GM19099 (cell line): ENCODE results near the gene ELP5.

ENCODE experiments used
- POLR2A ChIP-seq: IDR thresholded peaks from 3 replicates; pipeline ENCODE4 v1.6.1; 2011; ENCODE audit warnings: low read depth; ENCODE audit not compliant: insufficient read length; ENCODE audit errors: extremely low read depth

ELP5 gene

DNA sequence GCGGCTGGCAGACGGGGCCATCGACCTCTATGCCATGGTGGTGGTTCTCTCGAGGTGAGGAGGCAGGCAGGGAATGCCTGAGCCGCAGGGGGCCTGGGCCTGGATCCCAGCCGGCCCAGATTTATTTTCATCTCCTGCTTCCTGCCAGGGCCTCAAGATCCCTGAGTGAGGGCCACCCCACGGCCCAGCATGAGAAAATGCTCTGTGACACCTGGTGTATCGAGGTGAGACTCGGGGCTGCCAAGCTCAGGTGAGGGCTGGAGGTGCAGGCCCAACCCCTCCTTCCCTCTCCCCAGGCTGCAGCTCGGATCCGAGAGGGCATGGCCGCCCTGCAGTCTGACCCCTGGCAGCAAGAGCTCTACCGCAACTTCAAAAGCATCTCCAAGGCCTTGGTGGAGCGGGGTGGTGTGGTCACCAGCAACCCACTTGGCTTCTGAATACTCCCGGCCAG is 27.3 kb upstream of the ELP5 start:
- no peak for TF ChIP-seq POLR2A

DNA sequence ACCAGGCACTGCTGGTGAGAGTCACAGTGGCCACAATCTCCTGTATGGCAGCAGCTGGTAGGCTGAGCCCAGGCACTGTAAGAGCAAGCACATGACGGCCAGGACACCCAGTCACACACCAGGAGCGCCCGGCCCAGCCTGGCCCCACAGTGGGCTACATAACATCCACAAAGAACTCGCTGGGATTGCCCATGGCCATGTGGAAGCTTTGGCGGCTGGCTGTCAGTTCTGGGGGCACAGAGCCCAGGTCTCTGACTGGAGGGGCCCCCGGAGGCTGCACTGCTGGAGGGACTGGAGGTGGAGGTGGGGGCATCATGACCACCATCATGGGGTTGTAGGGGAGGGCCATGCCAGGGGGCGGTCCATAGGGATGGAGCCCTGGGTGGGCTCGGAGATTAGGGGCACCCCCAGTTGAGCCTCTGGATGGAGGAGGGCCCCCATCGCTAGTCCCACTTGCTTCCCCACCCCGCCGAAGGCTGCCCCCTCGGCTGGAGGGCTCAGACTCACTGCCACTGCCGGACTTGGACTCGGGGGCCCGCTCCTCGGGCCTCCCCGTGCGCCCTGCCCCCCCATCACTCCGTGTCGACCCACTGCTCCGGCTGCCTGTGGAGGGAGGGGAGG is 26.2 kb upstream of the ELP5 start:
- no peak for TF ChIP-seq POLR2A

DNA sequence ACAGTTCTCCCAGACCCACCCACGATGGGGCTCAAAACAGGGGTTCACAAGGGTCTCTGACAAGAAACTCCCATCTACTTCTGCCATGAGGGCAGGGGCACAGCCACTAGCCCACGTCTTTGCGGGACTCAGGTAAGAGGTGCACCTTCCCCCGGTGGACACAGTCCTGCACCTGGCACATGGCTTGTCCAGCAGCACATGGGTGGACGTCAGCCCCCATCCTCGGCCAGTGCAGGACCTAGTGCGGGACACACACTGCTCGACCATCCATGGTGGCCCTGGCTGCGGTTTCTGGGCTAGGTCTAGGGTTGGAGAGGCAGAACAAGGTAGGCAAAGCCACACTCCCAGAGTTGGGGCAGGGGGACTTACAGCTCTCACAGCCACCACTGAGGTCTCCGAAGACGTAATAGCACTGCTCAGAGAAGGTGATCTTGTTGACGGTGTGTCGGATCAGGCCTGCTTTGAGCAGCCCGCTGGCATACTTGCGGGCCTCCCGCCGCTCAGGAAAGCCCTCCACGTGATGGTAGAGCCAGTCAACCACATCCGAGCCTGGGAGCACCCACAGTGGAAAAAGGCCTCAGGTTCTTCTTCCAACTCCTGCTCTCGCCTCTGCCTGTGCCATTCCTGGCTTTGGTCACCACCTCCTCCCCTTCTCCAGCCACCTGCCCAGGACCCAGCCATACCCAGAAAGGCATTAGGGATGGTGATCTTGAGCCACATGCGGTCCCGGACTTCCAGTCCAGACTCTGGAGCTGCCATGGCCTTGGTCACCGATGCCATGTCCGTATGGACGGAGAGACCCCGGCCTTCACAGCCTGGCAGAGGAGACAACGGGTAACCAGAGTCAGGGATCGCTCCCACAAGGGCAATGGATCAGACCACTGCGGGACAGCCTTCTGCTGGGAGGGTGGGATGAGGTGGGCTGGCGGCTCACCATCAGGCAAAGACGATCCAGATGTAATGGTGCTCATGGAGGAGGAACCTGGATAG is 25.0 kb upstream of the ELP5 start:
- no peak for TF ChIP-seq POLR2A

DNA sequence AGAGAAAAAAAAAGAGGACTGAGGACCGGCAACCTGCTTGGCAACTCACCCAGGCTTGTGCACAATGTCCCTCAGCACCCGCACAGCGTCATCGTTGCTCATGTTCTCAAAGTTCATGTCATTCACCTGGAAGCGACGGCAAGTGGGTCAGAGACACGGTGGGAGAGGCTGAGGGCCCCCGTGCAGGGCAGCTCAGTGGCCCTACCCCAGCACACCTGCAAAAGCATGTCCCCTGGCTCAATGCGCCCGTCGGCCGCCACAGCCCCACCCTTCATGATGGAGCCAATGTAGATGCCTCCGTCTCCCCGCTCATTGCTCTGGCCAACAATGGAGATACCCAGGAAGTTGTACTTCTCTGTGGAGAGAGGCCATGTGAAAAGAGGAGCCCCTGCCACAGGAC is 23.1 kb upstream of the ELP5 start:
- TF ChIP-seq POLR2A, result no peak

DNA sequence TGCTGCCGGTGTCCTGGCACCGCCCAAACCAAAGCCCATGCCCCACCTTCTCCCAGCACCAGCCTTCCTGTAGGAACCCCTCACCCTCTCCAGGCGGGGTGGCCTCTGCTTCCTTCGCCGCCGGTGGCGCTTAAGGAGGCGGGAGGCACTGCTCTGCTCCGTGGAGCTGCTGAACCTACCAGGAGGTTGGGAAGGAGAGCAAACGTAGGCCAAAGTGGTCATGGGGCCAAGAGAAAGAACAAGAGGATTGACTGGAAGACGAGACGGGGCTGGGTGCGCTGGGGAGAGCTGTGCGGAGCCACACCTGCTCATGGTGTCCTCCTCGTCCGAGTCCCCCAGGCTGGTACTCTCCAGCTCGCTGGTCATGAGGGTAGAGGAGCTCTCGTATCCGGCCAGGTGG is 22.5 kb upstream of the ELP5 start:
- no peak for TF ChIP-seq POLR2A

DNA sequence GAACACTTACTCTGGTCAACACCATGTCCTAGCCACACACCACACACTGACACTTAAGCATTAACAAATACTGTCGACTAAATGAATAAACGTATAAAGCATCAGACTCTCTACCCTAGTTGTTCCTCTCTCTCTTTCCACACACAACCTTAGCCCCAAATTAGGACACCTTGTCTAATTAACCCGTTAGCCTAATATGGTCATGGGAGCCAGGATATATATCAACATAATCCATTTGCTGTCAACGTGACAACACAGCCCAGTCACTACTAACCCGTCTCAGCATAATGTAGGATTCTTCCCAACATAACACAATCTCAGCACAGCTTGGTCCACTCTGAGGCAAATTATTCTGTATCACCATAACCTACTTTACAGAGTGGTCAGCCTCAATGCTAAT is 19.9 kb upstream of the ELP5 start:
- no peak for TF ChIP-seq POLR2A

DNA sequence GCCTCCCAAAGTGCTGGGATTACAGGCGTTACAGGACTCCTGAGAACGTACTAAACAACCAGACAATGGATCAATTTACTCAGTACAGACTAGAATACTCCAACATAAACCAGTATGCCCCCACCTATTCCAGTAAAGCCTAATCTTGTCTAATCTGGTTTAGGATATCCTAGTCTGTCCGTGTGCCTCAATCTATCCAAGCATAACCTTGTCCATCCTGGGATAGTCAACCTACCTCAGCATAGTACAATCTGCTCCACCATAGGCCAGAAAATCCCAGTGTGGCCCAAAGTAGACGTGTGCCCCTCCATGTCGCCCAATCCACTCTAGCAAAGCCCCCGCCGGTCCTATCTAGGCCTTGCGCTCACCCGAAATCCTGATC is 18.3 kb upstream of the ELP5 start:
- no peak for TF ChIP-seq POLR2A

DNA sequence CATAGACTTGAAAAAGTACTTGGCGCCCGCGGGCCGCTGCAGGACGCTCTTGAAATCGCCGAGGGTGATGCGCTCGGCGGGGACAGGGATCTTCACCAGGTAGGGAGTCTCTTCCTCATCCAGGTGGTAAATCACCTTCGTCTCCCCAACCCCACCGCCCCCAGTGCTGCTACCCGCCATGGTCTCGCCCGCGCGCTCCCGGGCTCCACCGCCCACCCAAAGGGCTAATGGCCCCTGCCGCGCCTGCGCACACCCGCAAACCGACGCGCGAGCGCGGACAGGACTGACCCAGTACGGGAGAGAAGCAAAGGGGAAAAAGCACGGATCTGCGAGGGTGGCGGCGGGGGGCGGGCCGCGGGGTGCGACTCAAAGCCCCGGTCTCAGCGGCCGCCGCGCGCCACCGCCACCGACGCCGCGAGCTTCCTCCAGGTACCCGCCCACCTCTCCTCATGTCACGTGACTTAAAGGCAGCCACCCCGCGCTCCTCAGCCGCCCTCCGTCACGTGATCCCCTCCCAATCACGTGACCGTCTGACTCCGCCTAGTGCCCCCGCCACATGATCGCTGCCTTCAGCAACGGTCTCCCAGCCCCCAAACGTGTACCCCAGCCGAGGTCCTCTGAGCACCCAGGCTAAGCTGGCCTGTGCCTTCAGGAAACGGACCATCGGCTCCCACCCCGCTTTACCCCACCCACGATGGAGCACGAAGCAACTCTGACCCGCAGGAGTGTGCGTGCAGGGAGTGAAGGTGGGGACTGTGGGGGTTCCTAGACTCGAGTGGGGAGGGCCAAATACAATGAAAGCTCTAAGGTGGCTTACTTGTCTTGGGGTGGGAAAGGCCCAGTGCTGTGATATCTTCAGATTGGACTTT is 17.7 kb upstream of the ELP5 start, which contains the start of gene DVL2:
Gene DVL2 (minus strand): TSS at position 435 of the 869 bp plus-strand sequence. CDS start 255 bp downstream, at position 180.
- TF ChIP-seq POLR2A, result peak; percentile 79

DNA sequence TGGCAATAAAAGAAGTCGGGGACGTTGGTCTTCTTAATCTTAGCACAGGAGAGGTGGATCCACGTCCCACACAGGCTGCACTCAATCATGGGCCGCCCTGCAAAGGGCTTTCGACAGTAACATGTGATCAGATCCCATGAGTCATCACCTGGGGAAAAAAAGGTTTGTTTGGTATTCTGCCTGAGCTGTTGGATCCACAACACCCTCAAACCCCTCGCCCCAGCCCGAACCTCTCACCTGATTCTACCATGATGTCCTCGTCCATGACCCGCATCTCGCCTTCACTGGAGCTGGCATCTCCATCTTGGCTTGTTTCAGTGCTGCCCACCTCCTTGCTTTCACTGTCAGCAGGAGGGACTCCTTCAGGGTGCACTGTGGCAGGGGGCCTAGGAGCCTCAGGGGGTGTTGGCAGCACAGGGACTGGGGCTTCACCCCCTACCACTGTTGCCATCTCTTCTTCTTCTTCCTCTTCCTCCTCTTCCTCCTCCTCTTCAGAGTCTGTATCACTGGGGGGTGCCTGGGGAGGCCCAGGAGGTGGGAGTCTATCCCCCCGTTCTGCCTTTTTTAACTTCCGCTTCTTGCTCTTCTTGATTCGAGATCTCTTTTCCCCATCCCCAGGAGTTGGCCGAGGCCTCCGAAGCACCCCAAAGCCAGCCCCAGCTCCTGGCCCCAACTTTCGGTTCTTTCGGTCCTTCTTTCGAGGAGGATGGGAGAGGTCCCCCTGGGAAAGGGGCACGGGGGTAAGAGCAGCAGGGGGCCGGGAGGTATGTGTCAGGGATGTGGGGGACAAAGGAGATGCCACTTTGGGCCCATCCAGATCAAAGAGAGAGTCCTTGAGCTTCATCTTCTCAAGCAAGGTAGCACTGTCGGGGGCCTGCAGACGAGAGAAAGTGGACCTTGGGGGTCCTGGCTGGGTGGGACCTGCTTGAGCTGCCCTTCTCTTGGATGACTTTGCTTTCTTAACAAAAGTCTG is 16.0 kb upstream of the ELP5 start:
- TF ChIP-seq POLR2A, result no peak

DNA sequence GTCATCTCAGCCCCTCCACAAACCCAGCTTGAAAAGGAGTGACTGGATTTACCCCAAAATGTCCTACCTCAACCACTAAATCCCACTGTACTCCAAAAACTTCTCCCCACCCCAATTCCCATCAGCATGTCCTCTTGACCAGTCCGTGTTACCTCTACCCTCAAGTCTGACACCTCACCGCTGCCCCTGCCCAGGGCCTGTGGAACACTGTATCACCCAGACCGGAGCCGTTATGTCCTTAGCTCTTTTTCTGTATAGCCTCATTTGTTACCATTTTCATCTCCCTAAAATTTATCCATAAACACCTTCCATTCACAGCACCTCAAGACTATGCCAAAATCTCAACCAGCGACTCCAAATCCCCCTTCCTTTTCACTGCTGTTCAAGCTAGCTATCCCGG is 15.2 kb upstream of the ELP5 start:
- no peak for TF ChIP-seq POLR2A

DNA sequence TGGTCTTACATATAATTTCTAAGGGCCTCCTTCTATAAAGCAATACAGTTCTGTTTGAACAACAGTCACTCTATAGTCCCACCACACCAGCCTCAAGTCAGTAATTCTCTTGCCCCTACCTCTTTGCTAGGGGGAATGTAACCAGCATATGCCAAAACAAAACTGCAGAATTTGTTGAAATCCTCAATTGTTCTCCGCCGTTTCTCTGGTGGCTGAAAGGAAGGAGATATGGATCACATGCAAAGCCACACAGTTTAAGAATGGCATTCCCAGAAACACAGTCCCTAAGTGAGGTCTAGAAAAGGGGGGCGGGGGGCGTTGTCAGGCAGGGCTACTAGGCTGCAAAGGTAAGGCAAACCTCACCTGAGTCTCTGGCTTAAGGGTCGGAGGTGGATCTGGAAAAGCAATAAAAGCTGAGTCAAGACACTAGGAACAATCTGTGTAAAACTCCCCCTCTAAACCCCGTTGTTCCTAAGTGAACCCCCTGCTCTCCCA is 14.7 kb upstream of the ELP5 start:
- no peak for TF ChIP-seq POLR2A

DNA sequence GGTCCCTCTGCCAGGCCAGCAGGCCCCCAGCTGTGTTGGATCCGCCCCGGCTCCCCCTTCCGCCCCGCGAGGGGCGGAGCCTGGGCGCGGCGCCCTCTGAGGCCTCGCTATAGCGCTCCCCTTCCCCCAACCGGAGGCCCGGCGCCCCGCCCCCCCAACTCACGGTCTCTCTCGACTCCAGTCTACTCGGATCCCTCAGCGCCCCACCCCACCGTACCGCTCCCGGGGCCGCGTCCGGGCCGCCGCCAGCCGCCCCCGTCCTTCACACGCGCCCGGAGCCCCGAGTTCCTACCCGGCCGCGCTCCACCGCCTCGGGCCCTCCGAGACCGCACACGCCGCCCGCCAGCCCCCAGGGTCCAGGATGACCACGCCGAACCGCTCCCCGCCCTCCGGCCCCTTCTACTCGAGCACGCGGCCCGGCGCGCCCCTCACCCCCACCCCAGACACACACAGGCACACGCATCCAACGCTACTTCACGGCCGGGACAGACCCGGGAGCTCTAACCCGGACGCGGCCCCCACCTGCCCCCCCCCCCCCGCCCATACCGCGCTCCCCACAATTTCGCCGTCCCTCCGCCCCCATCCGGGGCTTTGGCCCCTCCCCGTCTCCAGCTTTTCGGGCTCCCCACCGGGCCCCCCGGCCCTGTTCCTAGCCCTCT is 14.1 kb upstream of the ELP5 start:
- TF ChIP-seq POLR2A, result no peak

DNA sequence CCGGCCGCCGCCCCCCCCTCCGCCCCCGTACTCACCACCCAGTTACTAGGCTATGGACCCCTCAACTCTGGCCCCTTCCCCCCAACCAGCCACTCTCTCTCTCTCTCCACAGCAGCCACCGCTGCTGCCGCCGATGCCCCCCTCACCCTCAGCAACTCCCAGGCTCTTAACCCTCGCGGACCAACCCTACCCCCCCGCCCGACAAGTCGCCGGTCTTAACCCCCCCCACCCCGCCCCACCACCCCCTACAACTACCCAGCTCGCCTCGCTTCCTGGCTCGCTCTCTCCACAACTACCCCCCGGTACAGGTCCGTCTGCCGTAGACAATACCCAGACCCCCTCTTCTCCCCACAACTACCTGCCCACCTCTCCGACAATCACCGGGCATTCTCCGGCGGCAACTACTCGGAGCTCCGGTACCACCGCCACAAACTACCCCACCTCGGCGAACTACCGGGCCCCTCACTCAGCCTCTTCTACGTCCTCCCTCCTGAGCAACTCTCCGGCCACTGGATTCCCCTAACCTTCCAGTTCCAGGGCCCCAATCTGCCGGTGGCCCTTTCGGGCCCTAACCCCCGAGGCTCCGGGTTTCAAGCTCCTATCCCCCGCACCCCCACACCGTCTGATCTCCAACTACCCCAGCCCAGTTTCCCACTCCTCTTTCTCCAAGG is 13.5 kb upstream of the ELP5 start:
- TF ChIP-seq POLR2A, result no peak
